Small intestine (tissue), 7 donors: ENCODE data around the gene ATAD3C. TPM values are rescaled to one million over a fixed set of nuclear protein-coding genes. Genes with fewer than 3 reads are reported as not detected.
"Not testable (repeated sequence)": the region's sequence is repeated elsewhere in the genome, so short reads cannot be mapped to it uniquely, and the experiment has no call there.

Experiments used
- DNase-seq, 2 donors: peaks; one replicate each; pipeline versions ENCODE4 v3.0.0 to v3.0.0-alpha.2; 2013
- FAIRE-seq: peaks from 2 replicates; lab custom pipeline; 2012; peaks lifted over from hg19 to GRCh38; lab: Jason Lieb, UNC
- H3K27ac ChIP-seq, 3 donors: one replicate each; pipeline ENCODE4 v1.5.1; 2013; ENCODE audit warnings: low read length in 2 of 3, mild to moderate bottlenecking in 2 of 3, control low read depth in 1 of 3, inconsistent platforms in 1 of 3, low read depth in 1 of 3, moderate library complexity in 1 of 3
- H3K27me3 ChIP-seq, 3 donors: one replicate each; pipeline ENCODE4 v1.6.1; 2013; ENCODE audit warnings: low read length in 3 of 3, inconsistent platforms in 1 of 3; ENCODE audit not compliant: control insufficient read depth in 3 of 3, insufficient read depth in 3 of 3
- H3K36me3 ChIP-seq, 3 donors: one replicate each; pipeline ENCODE4 v1.6.1; 2013; ENCODE audit warnings: low read length in 3 of 3, inconsistent platforms in 1 of 3, low read depth in 1 of 3, mild to moderate bottlenecking in 1 of 3, moderate library complexity in 1 of 3; ENCODE audit not compliant: control insufficient read depth in 3 of 3, insufficient read depth in 2 of 3
- H3K4me1 ChIP-seq, 3 donors: one replicate each; pipeline ENCODE4 v1.6.1; 2013; ENCODE audit warnings: low read length in 2 of 3, inconsistent platforms in 1 of 3, low read depth in 1 of 3, mild to moderate bottlenecking in 1 of 3, moderate library complexity in 1 of 3; ENCODE audit not compliant: control insufficient read depth in 3 of 3, insufficient read depth in 2 of 3
- H3K4me3 ChIP-seq, 3 donors: one replicate each; pipeline ENCODE4 v1.5.1; 2013; ENCODE audit warnings: low read length in 3 of 3, control low read depth in 1 of 3, inconsistent platforms in 1 of 3, low read depth in 1 of 3, mild to moderate bottlenecking in 1 of 3, moderate library complexity in 1 of 3
- H3K9me3 ChIP-seq, 2 donors: one replicate each; pipeline ENCODE4 v1.6.1; 2013; ENCODE audit warnings: low read depth in 1 of 2, low read length in 1 of 2; ENCODE audit not compliant: control insufficient read depth in 2 of 2, insufficient read depth in 1 of 2
- WGBS, 3 donors: extraction: QIAGEN DNeasy Blood & Tissue Kit; methylation state at CpG; one replicate each; pipeline ENCODE4 v1.1.7; 2013; 5-methylcytosine and 5-hydroxymethylcytosine counted together
- polyA plus RNA-seq, 4 donors: library from polyadenylated mRNA; stranded (reverse) in 3 of 4; unstranded in 1 of 4; fragments of 200-250 nt in 3 of 4; fragments of 120-200 nt in 1 of 4; gene quantifications; one replicate each; pipeline versions ENCODE4 v1.2.1 to v1.2.3, GENCODE V29; 2013
- donor health status: healthy with polysubstance abuse.
- donor health status: control.
- donor health status: control.
- donor health status: Bipolar disorder and iron deficiency.
- donor health status: healthy.

Gene ATAD3C
- polyA plus RNA-seq, 4 donors, result 0.27 to 1.5 (median 0.66) TPM; not detected in 1

DNA sequence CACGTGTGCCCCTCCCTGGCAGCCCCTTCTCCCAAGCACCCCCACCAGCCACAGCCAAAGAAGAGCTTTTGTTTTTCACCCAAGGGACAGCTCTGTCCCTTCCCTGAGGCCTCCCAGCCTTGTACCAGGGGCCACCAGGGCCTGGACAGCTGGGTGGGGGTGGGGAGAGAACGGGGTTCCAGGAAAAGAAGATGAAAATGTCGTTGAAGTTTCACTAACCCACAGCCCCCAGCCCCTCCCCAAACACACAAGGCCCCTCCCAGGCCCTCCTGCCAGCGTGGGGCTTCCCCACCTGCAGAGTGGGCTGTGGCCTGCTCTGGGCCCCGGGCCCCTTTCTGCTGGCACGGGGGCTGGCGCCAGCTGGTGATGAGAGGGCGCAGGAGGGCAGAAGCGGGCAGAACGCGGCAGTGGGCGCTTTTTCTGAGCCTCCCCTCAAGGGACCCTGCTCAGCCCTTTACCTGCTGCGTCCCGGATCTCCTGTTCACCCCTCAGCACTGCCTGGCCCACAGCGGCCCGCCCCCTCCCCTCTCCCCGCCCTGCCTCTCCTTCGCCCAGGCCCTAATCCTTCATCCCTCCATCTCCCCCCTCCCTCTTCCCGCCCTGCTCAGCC is 22.9 kb upstream of the ATAD3C start:
- 10 to 31% (median 24%) methylated on average over 11 to 19 of the region's 19 CpGs for WGBS, 3 donors
- Histone ChIP-seq H3K9me3 (peaks cover 0 to 2% of the 10 kb centered on the region in 2 donors), H3K4me1 (peaks cover 0 to 36% (median 0%) of the 10 kb centered on the region in 3 donors), H3K27ac (no peak overlapping the region), H3K36me3 (no peaks in the 10 kb centered on the region), H3K4me3 (no peak overlapping the region), H3K27me3 (peaks cover 0 to 6% (median 0%) of the 10 kb centered on the region in 3 donors)
- no peak for DNase-seq
- FAIRE-seq, result no peak

DNA sequence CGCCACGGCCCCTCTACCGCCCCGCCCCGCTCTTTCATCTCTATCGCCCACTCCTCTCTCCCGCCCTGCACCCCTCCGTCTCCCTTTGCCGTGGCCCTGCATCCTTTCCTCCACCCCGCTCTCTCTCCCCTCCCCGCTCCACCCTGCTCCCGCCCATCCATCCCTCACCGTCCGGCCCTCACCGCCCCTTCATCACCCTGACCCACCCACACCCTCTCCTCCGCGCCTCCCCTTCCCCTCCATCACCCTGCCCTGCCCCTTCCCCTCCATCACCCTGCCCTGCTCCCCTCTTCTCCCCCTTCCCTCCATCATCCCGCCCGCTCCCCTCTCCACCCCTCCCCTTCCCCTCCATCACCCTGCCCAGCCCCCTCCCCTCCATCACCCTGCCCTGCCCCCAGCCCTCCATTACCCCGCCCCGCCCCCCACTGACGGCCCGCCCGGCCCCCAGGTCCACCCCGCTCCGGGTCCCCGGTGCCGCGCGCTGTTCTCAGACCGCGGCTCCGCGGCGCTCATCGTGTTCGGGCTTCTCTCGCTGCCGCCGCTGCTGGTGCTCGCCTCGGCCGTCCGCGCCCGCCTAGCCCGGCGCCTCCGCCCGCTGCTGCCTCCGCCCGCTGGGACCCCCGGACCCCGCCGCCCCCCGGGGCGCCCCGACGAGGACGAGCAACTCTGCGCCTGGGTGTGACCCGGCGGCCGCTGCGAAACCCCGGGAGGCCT is 22.2 kb upstream of the ATAD3C start:
- Histone ChIP-seq H3K27ac (no peak overlapping the region), H3K4me3 (no peak overlapping the region), H3K27me3 (peaks cover 0 to 6% (median 0%) of the 10 kb centered on the region in 3 donors), H3K36me3 (no peaks in the 10 kb centered on the region), H3K9me3 (peaks cover 0 to 2% of the 10 kb centered on the region in 2 donors), H3K4me1 (peaks cover 0 to 43% (median 2%) of the 10 kb centered on the region in 3 donors)
- 9 to 22% (median 11%) methylated on average over 34 to 66 of the region's 66 CpGs for WGBS, 3 donors
- no peak for FAIRE-seq
- DNase-seq, result no peak

DNA sequence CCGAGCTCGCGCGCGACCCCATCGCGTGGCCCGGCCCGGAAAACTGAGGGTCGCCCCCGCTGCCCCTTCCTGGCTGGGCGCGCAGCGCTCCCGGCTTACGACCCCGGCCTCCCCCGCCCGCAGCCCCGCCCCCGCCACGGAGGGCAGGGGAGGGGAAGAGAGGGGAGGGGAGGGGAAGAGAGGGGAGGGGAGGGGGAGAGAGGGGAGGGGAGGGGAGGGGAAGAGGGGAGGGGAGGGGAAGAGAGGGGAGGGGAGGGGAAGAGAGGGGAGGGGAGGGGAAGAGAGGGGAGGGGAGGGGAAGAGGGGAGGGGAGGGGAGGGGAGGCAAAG is 21.7 kb upstream of the ATAD3C start:
- Histone ChIP-seq H3K4me3 (no peak overlapping the region), H3K9me3 (peaks cover 0 to 2% of the 10 kb centered on the region in 2 donors), H3K36me3 (no peaks in the 10 kb centered on the region), H3K27me3 (peaks cover 0 to 6% (median 0%) of the 10 kb centered on the region in 3 donors), H3K4me1 (peaks cover 0 to 48% (median 5%) of the 10 kb centered on the region in 3 donors), H3K27ac (no peak overlapping the region)
- FAIRE-seq, result no peak
- WGBS, 3 donors, result 0 to 2% (median 2%) methylated on average over 7 to 20 of the region's 22 CpGs
- DNase-seq, result no peak

DNA sequence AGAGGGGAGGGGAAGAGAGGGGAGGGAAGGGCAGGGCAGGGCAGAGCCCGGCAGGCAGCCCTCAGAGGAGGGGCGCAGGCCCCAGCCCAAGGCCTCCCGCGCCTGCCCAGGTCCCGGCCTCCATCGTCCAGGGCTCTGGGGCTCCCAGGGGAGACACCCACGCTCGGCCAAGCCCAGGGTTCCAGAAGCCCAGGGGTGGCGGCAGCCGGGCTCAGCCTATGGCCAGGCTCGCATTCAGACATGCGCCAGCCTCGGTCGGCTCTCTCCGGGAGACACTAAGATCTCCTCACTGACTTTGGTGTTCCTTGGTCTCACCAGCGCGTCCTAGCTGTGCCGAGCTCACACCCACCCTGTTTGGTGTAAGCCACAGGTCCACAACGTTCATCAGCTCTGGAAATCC is 21.3 kb upstream of the ATAD3C start:
- WGBS, 3 donors, result 71 to 78% (median 76%) methylated on average over 13 to 19 of the region's 19 CpGs

DNA sequence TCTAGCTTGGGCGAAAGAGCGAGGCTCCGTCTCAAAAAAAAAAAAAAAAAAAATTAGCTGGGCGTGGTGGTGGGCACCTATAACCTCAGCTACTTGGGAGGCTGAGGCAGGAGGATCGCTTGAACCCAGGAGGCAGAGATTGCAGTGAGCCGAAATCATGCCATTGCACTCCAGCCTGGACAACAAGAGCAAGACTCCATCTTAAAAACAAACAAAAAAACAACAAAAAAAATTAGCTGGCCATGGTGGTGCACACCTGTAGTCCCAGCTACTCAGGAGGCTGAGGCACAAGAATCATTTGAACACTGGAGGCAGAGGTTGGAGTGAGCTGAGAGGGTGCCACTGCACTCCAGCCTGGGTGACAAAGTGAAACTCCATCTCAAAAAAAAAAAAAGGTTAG is 20.5 kb upstream of the ATAD3C start:
- not testable (repeated sequence) for H3K9me3 ChIP-seq, H3K4me3 ChIP-seq, H3K27me3 ChIP-seq, DNase-seq, H3K27ac ChIP-seq, H3K36me3 ChIP-seq, FAIRE-seq
- WGBS, 3 donors, result 87 to 96% (median 95%) methylated on average over 4 to 6 of the region's 6 CpGs
- peaks cover 0 to 60% (median 6%) of the 10 kb centered on the region in 3 donors for H3K4me1 ChIP-seq

More for the DNA sequence above, 21.3 kb upstream of the ATAD3C start:
- Histone ChIP-seq H3K27ac (peak overlapping the region in 1 of 3 donors; percentile 34), H3K4me1 (peaks cover 0 to 52% (median 5%) of the 10 kb centered on the region in 3 donors), H3K36me3 (no peaks in the 10 kb centered on the region), H3K4me3 (no peak overlapping the region), H3K27me3 (peaks cover 0 to 6% (median 0%) of the 10 kb centered on the region in 3 donors), H3K9me3 (peaks cover 0 to 2% of the 10 kb centered on the region in 2 donors)
- FAIRE-seq (no peak), DNase-seq (no peak)

DNA sequence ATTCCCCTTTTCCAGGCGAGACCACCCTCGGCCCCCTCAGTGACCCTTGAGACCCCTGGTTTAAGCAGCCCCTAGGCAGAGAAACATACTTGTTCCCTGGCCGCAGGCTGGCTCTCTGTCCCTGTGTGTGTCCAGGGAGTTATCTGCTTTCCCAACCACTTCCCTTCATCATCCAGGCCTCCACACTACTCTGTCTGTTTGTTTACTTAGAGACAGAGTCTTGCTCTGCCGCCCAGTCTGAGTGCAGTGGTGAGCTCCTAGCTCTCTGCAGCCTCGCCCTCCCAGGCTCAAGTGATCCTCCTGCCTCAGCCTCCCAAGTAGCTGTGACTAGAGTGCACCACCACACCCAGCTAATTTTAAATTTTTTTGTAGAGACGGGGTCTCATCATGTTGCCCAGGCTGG is 19.8 kb upstream of the ATAD3C start:
- no peak for DNase-seq
- WGBS, 3 donors, result 54 to 67% (median 61%) methylated on average over 6 of the region's 6 CpGs
- Histone ChIP-seq H3K4me3 (peak overlapping the region in 1 of 3 donors; percentile 39), H3K9me3 (peaks cover 0 to 2% of the 10 kb centered on the region in 2 donors), H3K27me3 (peaks cover 0 to 6% (median 0%) of the 10 kb centered on the region in 3 donors), H3K4me1 (peaks cover 0 to 67% (median 6%) of the 10 kb centered on the region in 3 donors), H3K36me3 (no peaks in the 10 kb centered on the region), H3K27ac (peak overlapping the region in 2 of 3 donors; percentile 84 to 96)
- no peak for FAIRE-seq

DNA sequence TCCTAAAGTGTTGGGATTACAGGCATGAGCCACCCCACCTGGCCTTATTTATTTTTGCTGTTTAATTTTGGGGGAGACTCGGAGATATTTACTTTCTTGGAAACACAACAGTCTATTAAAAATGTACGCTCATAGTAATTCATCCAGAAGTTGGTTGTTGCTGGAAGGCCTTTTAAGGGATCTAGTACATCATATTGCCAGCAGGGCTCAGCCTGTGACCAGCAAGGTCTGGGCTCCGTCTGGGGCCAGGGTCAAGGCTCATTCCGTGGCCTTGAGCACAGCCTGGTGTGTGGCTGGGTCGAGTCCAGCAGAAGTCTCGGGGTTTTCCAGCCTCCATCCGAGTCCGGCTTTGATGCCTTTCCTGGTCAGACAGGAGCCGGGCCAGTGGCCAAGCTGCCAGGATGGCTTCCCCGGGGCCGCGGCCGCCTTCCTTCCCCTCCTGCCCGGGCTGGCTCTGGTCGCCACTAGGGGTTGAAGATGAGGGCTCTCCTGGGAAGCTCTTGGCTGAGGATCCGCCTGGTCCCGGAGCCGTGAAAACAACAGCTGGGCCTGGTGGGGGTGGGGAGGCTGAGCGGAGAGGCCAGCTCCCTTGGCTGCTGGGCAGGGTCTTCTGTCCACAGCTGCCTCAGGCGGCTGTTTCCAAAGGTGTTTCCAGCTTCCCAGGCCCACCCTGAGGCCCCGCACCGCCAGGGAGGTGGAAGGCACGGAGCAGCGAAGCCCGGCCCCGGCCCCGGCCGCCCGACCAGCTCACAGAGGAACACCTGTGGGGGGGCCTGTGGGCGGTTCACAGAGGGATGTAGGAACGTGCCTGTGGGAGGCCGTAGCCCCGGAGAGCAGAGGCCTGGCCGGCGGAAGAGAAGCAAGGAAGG is 19.1 kb upstream of the ATAD3C start:
- Histone ChIP-seq H3K36me3 (no peaks in the 10 kb centered on the region), H3K4me1 (peaks cover 0 to 73% (median 6%) of the 10 kb centered on the region in 3 donors)
- no peak for FAIRE-seq

More for the DNA sequence above, 19.1 kb upstream of the ATAD3C start:
- Histone ChIP-seq H3K9me3 (peaks cover 0 to 2% of the 10 kb centered on the region in 2 donors), H3K27me3 (peaks cover 0 to 6% (median 0%) of the 10 kb centered on the region in 3 donors), H3K27ac (peak overlapping the region in 2 of 3 donors; percentile 84 to 96), H3K4me3 (peak overlapping the region in 1 of 3 donors; percentile 39)
- DNase-seq, result peak in 1 of 2 donors; percentile 85
- 34 to 41% (median 40%) methylated on average over 31 to 35 of the region's 35 CpGs for WGBS, 3 donors
